RWPE1 (cell line): ENCODE data around the gene PDZRN3.
"Not testable (repeated sequence)": the region's sequence is repeated elsewhere in the genome, so short reads cannot be mapped to it uniquely, and the experiment has no call there.

Source experiments
- CTCF ChIA-PET: fragments of 350-600 bp; sonication (Branson Sonifier 250); formaldehyde crosslinking; extraction: SDS; loops from one replicate; lab custom pipeline; 2021; lab: Yijun Ruan, JAX
- POLR2A ChIA-PET: fragments of 400-600 bp; formaldehyde crosslinking; extraction: SDS; loops from one replicate; lab custom pipeline; 2020; ENCODE audit warnings: antibody characterized with exemption; ENCODE audit not compliant: low non-redundant PET; lab: Yijun Ruan, JAX
- DNase-seq: peaks from one replicate; pipeline ENCODE4 v3.0.0; 2012; ENCODE audit warnings: low spot score
- H3K27ac ChIP-seq: fragments of 450-650 bp; 2 replicates; pipeline ENCODE4 v1.5.1; 2017
- CTCF ChIP-seq: fragments of 450-650 bp; conservative IDR thresholded peaks from 2 replicates; pipeline ENCODE4 v1.5.1; 2017; ENCODE audit warnings: low read depth, mild to moderate bottlenecking

PDZRN3 gene

GRCh38 chr3:73469331-73469730 is 155.4 kb downstream of the PDZRN3 start:
- no peak for DNase-seq
- H3K27ac ChIP-seq = no peak overlapping the region
- no peak for TF ChIP-seq CTCF
- POLR2A ChIA-PET = no interaction called here
- CTCF ChIA-PET = no interaction called here

GRCh38 chr3:73467211-73467610 is 157.5 kb downstream of the PDZRN3 start:
- no peak for TF ChIP-seq CTCF
- no peak overlapping the region for H3K27ac ChIP-seq
- DNase-seq = no peak
- POLR2A ChIA-PET = no interaction called here
- CTCF ChIA-PET = no interaction called here

GRCh38 chr3:73465926-73466325 is 158.8 kb downstream of the PDZRN3 start:
- CTCF ChIA-PET = no interaction called here
- DNase-seq = no peak
- no peak overlapping the region for H3K27ac ChIP-seq
- POLR2A ChIA-PET = no interaction called here
- no peak for TF ChIP-seq CTCF

- DNase-seq, CTCF ChIA-PET, H3K27ac ChIP-seq, POLR2A ChIA-PET: not testable (repeated sequence)
These were observed 160.6 kb downstream of the PDZRN3 start for GRCh38 chr3:73464126-73464525.

GRCh38 chr3:73461547-73461946 is 163.2 kb downstream of the PDZRN3 start:
- DNase-seq = no peak
- TF ChIP-seq CTCF = no peak
- no peak overlapping the region for H3K27ac ChIP-seq
- ChIA-PET CTCF (no interaction called here), POLR2A (no interaction called here)

- no peak overlapping the region for H3K27ac ChIP-seq
- no peak for DNase-seq
- TF ChIP-seq CTCF = no peak
- CTCF ChIA-PET = no interaction called here
- POLR2A ChIA-PET = no interaction called here
These were observed 165.0 kb downstream of the PDZRN3 start for GRCh38 chr3:73459711-73460110.

- POLR2A ChIA-PET = no interaction called here
- DNase-seq = no peak
- TF ChIP-seq CTCF = no peak
- no peak overlapping the region for H3K27ac ChIP-seq
- CTCF ChIA-PET = no interaction called here
These were observed 171.1 kb downstream of the PDZRN3 start for GRCh38 chr3:73453666-73454065.
